T-helper 9 cell (primary cell): ENCODE measurements around the gene MYH14.
A peak's percentile ranks its signal among the peaks of the same experiment; 100 is the strongest.
"Not testable (repeated sequence)": the region's sequence is repeated elsewhere in the genome, so short reads cannot be mapped to it uniquely, and the experiment has no call there.

Experiments used
- DNase-seq: peaks from one replicate; pipeline ENCODE4 v3.0.0-alpha.2; 2020

MYH14 gene

DNA sequence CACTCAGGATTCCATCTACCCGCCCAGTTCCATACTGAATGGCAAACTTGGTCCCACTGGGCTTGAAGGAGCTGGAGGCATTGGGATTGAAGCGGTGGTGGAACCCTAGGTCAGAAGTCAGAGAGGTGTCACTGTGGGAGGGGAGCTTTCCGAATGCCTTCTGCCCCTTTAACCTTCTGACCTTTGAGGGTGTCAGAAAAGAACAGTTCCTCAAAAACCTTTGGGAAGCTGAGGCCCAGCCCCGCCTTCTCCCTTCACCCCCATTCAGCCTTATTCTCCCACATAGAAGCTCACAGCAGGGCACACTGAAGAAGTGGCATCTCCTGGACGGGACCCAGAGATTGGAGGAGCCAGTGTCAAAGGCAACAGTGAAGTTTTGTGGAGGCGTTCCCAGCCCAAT is 133.6 kb downstream of the MYH14 start:
- DNase-seq: not testable (repeated sequence)

DNA sequence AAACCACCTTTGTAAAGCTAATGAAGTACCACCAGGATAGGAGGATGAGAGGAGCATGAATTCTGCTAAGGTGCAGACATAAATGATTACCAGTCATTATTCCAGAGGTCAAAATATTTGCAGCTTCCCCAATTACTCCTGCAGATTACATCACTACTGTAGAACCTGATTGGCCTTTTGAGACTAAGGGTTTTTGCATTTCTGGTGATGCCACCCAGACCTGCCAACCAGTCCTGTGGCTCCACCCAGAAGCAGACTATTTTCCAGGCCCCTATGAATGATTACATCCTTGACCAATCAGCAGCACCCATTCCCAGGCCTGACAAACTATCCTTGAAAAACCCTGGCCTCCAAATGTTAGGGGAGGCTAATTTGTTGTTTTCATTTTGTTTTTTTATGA is 136.9 kb downstream of the MYH14 start:
- no peak for DNase-seq

DNA sequence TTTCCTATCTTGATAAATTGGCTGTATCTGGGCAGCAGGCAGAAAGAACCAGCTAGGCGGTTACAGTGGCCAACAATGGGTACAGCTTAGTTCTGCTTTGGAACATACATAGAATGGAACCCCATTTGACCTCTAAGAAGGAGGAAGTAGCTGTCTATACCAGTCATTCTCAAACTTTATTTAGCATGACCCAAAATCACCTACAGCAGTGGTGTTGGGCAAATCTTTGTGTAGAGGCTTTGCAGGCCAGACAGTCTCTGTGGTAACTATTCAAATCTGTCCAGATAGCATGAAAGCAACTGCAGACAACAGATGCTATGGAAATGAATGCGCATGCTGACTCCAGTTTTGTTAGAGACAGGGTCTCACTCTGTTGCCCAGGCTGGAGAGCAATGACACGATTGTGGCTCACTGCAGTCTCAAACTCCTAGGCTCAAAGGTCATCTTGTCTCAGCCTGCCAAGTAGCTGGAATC is 137.7 kb downstream of the MYH14 start:
- no peak for DNase-seq

DNA sequence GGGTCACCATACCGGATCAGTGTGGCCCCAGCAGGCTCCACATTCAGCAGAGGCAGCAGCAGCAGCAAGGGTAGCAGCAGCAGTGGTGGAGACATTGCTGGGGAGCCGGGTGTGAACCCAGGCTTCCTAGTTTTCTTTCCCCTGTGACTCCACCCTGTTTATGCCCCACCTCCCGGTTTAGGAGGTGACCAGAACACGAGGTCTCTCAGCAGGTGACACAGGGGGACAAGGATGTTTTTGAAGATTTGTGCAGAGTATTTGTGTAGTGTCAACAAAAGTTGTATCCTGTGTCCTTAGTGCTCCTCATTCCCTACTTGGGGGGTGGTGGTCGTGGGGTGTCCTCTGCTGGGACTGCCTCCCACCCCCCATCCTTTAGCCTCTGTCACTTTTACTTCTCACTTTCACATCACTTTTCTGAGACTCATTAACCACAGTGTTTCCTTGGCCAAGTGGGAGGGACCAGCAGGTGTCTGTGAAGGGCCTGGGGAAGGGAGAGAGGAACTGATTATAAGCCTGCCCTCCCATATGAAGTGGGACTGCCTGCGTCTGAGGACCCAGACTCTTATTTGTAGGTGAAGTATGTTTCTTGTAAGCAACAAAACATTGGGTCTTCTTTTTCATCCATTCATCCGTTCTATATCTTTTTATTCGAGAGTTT is 141.4 kb downstream of the MYH14 start:
- no peak for DNase-seq

DNA sequence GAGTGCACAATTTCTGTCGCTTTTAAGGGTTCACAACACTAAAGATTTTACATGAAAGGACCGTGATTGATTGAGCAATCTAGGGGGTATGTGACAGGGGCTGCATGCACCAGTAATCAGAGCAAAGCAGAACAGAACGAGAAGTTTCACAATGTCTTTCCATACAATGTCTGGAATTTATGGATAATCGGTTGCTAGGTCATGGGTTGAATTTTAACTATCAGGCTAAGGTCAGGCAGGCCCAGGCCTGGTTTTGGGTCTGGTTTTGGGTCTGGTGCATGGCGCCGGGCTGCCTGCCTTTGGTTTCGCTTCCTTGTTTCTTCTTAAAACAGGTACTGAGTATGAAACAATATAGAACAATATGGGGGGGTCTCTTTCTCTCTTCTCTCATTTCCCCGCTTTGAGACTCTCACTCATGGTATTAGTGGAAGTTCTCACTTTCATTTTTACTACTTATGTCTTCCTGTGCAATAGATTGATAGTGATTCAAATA is 143.7 kb downstream of the MYH14 start:
- not testable (repeated sequence) for DNase-seq

DNA sequence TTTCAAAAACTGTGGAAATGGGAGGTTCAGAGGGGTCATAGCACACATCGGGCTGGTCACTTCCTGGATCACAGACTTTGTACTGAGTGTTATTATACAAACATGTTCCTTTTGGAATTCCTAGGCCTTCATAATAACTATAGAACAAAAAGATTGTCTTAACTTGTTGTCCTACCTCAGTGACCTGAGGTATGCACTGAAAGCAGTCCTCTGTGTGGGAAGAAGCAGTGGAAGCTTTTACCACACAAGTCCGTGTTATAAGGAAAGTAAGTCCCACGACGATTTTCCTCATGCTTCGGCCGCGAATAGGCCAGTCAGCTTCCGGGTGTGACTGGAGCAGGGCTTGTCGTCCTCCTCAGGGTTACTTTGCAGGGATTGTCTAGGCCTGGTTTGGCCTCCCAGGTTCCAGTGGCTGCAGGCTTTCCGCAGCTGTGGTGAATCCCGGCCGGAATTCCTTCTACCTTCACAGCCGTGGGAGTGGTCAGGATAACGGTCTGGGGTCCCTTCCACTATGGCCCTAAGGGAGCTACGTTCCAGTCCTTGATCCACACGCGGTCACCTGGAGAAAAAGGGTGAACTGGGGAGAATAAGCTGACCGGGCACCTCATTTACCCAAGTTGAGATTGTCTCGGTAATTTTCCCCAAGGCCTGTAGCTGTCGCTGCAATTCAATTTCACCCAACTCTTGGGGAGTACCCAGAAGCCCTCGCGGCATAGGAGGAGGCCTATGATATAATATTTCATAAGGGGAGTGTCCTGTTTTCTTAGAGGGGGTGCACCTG is 146.0 kb downstream of the MYH14 start:
- DNase-seq: no peak

DNA sequence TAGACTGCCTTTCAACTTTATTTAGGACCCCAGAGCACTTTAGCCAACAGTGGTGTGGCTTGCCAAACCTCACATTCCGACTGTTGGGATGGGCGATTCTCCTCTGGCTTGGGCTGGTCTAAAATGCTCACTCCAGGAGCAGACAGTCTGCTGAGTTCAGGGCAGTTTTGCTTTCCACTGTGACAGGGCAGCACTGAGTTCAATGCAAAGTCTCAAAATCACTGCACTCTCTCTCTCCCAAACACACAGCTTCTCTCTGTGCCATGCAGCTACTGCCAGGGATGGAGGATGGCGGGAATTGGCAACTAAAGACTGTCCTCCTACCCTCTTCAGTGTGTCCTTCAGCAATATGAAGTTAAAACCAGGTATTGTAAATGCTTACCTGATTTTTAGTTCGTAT is 148.8 kb downstream of the MYH14 start:
- DNase-seq: no peak

DNA sequence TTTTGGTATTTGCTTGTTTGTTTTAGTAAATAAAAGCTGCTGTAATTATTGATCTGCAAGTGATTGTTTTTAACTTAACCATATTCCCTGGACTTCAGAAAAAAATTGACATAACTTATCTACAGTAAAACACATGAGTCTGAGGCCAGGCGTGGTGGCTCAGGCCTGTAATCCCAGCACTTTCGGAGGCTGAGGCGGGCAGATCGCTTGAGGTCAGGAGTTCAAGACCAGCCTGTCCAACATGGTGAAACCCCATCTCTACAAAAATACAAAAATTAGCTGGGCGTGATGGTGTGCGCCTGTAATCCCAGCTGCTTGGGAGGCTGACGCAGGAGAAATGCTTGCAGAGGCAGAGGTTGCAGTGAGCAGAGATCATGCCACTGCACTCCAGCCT is 150.1 kb downstream of the MYH14 start:
- DNase-seq: not testable (repeated sequence)

DNA sequence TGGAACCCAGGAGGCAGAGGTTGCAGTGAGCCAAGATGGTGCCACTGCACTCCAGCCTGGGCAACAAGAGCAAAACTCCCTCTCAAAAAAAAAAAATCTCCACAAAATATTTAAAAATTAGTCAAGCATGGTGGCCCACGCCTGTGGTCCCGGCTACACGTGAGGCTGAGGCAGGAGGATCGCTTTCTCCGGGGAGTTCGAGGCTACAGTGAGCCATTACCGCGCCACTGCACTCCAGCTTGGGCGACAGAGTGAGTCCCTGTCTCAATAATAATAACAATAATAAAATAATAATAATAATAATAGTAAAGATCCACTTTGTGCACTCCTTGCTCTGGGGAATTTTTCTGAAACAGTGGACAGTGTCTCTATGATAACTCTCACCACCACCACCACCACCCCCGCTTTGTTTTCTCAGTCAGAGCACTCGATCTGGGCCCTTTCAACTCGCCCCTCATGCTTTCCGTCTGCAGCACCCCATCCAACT is 153.3 kb downstream of the MYH14 start:
- DNase-seq: no peak

DNA sequence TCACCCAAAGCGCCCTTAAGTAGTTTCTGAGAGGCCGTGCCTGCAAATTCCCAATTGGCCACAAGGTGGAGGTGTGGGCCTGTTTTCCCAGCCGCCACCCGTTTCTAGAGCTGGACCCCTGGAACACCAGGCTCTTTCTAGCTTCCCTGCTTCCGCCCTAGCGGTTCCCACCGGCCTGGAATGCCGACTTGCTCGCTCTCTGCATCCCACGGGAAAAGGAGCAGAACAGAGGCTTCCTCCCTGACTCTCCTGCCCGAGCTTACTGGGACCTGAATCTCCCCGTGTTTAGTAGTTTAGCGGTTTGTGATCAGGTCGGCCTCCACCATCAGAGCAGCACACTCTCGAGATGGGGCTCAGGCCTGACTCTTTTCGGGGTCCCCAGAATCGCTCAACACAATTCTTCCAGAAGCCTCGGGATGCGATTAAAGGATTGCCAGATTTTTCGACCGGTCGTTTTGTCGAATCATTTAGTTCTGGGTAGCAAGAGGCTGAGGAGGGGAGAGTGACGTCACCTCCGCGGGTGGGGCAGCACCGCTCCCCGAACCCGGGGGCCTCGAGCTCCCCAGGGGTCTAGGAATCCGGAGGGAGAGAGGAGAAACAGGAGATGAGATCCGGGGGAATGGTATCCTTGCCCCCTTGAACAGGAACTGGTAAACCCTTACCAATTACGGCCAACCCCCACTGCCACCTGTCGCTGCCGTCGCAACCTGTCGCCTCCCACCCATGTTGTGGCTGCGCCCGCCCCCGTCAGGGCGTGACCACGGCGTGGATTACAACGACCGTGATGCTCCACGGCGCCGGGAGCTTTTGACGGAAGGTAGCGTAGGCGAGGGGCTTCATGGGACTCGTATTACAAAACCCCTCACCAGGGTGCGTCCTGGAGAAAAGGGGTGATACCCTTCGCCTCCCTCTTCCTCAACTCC is 154.0 kb downstream of the MYH14 start:
- DNase-seq: peak; percentile 79

DNA sequence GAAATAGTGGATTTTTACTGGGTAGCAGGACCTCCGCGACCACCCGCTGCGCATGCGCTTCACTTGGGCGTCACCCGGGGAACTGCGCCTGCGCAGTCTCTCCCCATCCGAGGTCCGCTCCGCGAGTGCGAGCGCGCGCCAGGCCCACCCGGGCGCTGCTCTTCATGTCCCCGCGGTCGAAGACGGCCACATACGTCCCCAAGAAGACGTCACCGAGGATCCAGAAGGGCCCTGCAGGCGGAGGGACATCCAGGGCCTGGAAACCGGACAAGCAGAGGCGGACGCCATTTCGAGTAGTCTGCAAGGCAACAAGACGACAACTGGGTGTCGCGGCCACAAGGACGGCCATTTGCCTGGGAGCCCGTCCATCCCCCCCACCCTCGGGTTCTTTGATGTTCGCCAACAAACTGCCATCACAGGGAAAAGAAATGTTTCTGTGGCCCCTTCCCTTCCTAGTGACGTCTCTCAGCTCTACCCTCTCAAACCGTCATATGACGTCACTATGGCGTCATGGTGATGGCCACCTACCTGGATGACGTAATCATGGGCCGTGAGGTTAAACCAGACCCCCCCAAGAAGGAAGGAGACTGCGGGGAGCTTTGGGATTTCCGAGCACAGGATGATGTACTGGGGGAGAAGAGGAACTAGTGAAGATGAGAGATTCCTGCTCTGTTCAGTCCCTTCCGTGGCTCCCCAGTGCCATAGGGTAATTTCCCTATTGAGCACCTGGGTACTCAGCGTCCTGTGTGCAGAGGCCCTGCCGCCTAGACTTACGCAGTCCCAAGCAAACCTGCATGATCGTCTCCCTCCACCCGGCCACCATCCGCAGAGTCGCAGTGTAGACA is 155.3 kb downstream of the MYH14 start:
- peak; percentile 64 for DNase-seq

DNA sequence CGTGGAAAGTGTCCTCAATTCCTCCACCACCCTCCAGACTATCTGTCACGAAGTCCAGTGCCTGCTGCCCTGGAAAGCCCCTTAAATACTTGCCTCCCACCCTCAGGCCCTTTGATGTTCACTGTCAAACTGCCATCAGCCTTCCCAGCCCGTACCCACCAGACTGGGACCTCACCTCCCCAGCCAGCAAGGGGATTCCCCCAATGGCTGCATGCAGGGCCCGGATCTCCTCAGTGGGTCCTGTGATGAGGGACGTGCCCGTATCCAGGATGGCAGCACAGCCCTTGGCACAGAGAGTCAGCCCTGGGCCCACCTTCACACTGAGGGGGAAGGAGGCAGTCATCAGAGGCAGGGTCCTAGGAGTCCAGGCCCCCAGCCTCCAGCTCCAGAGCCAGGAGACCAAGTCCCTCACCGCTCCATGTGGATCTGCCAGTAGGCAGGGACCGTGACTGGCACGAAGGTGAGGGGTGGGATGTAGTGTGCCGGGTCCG is 156.0 kb downstream of the MYH14 start:
- no peak for DNase-seq
